C4-2B (cell line): ENCODE measurements around the gene LORICRIN.

ENCODE experiments used
- ZFX ChIP-seq: fragments of 450-650 bp; IDR thresholded peaks from 2 replicates; pipeline ENCODE4 v1.6.1; 2017
- TF ChIP-seq, protein P1 (sequence below): fragments of 450-650 bp; conservative IDR thresholded peaks from 2 replicates; pipeline ENCODE4 v1.5.1; 2017; ENCODE audit warnings: mild to moderate bottlenecking

DNA sequence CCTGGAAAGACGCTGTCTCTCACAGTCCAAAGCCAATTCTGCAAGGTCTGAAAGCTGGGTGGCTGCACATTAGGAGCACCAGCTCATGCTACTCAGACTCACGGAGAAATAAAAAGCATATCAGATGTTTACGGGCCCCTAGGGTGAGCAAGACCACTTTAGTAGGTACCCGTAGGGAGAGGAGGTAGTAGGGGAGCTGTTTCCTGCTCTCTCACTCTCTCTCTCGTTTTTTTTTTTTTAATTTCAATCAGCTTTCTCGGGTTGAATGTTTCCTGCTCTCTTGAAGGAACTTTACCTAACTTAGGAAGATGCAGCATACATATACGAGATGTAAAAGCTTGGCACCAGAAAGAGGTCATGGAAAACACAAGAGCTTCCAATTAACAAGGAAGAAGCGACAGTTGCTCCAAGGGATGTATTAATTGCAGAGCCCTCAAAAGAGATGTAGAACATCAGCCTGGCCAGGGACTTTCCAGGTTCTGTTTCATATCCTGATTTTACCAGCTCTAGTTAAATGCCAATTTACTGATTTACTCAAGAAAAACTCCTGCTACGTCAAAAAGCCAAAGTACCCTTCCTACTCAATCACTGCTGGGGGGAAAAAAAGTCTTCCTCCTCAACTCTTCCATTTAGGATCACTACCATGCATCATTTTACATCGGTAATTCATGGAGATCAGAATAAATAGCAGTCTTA lies 3.1 kb downstream of the LORICRIN start:
- TF ChIP-seq, protein P1, sequence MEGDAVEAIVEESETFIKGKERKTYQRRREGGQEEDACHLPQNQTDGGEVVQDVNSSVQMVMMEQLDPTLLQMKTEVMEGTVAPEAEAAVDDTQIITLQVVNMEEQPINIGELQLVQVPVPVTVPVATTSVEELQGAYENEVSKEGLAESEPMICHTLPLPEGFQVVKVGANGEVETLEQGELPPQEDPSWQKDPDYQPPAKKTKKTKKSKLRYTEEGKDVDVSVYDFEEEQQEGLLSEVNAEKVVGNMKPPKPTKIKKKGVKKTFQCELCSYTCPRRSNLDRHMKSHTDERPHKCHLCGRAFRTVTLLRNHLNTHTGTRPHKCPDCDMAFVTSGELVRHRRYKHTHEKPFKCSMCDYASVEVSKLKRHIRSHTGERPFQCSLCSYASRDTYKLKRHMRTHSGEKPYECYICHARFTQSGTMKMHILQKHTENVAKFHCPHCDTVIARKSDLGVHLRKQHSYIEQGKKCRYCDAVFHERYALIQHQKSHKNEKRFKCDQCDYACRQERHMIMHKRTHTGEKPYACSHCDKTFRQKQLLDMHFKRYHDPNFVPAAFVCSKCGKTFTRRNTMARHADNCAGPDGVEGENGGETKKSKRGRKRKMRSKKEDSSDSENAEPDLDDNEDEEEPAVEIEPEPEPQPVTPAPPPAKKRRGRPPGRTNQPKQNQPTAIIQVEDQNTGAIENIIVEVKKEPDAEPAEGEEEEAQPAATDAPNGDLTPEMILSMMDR, result no peak
- TF ChIP-seq ZFX, result no peak
